H9 (cell line): Measurements from ENCODE around the gene TMCC1. TPM values are rescaled to one million over a fixed set of nuclear protein-coding genes. Genes with fewer than 3 reads are reported as not detected.

Experiments used
- DNase-seq: peaks from one replicate; pipeline ENCODE4 v3.0.0-alpha.2; 2017
- H2AFZ ChIP-seq: one replicate; pipeline ENCODE4 v1.6.1; 2013; ENCODE audit warnings: mild to moderate bottlenecking, low read length, control low read depth, moderate library complexity
- H2AK5ac ChIP-seq: 2 replicates; pipeline ENCODE4 v1.6.1; 2013; ENCODE audit warnings: low read length, control low read depth, mixed read lengths; ENCODE audit not compliant: insufficient read length
- H2BK120ac ChIP-seq: one replicate; pipeline ENCODE4 v1.6.1; 2013; ENCODE audit warnings: low read depth, mild to moderate bottlenecking, low read length, control low read depth, inconsistent platforms; ENCODE audit not compliant: poor library complexity, severe bottlenecking
- H2BK12ac ChIP-seq: 2 replicates; pipeline ENCODE4 v1.6.1; 2013; ENCODE audit warnings: low read length, control low read depth, mixed read lengths, low read depth; ENCODE audit not compliant: insufficient read length
- H2BK15ac ChIP-seq: 2 replicates; pipeline ENCODE4 v1.6.1; 2013; ENCODE audit warnings: low read depth, low read length, control low read depth
- H2BK20ac ChIP-seq: one replicate; pipeline ENCODE4 v1.6.1; 2013; ENCODE audit warnings: low read depth, mild to moderate bottlenecking, low read length, control low read depth, inconsistent platforms; ENCODE audit not compliant: poor library complexity, severe bottlenecking
- H2BK5ac ChIP-seq: 2 replicates; pipeline ENCODE4 v1.6.1; 2013; ENCODE audit warnings: low read length, control low read depth, mixed read lengths; ENCODE audit not compliant: insufficient read length
- H3K14ac ChIP-seq: 2 replicates; pipeline ENCODE4 v1.6.1; 2013; ENCODE audit warnings: low read length, control low read depth; ENCODE audit not compliant: insufficient read depth
- H3K18ac ChIP-seq: 2 replicates; pipeline ENCODE4 v1.6.1; 2013; ENCODE audit warnings: low read depth, mild to moderate bottlenecking, mixed read lengths, low read length, control low read depth; ENCODE audit not compliant: insufficient read length
- H3K23ac ChIP-seq: 2 replicates; pipeline ENCODE4 v1.6.1; 2013; ENCODE audit warnings: low read length, control low read depth, mixed read lengths, low read depth; ENCODE audit not compliant: insufficient read length
- H3K23me2 ChIP-seq: 2 replicates; pipeline ENCODE4 v1.6.1; 2013; ENCODE audit warnings: low read depth, mild to moderate bottlenecking, mixed read lengths, low read length, control low read depth; ENCODE audit not compliant: insufficient read length, poor library complexity, severe bottlenecking
- H3K27ac ChIP-seq: 2 replicates; pipeline ENCODE4 v1.5.1; 2013; ENCODE audit warnings: low read length, control low read depth, mixed read lengths, low read depth; ENCODE audit not compliant: insufficient read length
- H3K27me3 ChIP-seq: 2 replicates; pipeline ENCODE4 v1.6.1; 2013; ENCODE audit warnings: low read length, control low read depth, inconsistent platforms; ENCODE audit not compliant: insufficient read depth
- H3K4ac ChIP-seq: 2 replicates; pipeline ENCODE4 v1.6.1; 2013; ENCODE audit warnings: low read depth, mild to moderate bottlenecking, control low read depth, inconsistent platforms, low read length, moderate library complexity
- H3K4me1 ChIP-seq: 2 replicates; pipeline ENCODE4 v1.6.1; 2013; ENCODE audit warnings: low read length, control low read depth, inconsistent platforms; ENCODE audit not compliant: insufficient read depth
- H3K4me2 ChIP-seq: 2 replicates; pipeline ENCODE4 v1.6.1; 2013; ENCODE audit warnings: low read length, control low read depth, mixed read lengths; ENCODE audit not compliant: insufficient read length, insufficient read depth
- H3K56ac ChIP-seq: 2 replicates; pipeline ENCODE4 v1.6.1; 2013; ENCODE audit warnings: low read depth, mild to moderate bottlenecking, mixed read lengths, low read length, control low read depth; ENCODE audit not compliant: insufficient read length
- H3K79me1 ChIP-seq: 2 replicates; pipeline ENCODE4 v1.6.1; 2013; ENCODE audit warnings: low read depth, mild to moderate bottlenecking, moderate library complexity, low read length, control low read depth, inconsistent platforms; ENCODE audit not compliant: insufficient read depth, poor library complexity, severe bottlenecking
- H3K79me2 ChIP-seq: 2 replicates; pipeline ENCODE4 v1.6.1; 2013; ENCODE audit warnings: low read length, control low read depth, inconsistent platforms; ENCODE audit not compliant: insufficient read depth
- H3K9ac ChIP-seq: 2 replicates; pipeline ENCODE4 v1.6.1; 2013; ENCODE audit warnings: low read length, control low read depth, mixed read lengths; ENCODE audit not compliant: insufficient read length; ENCODE audit errors: extremely low read depth
- H3K9me3 ChIP-seq: one replicate; pipeline ENCODE4 v1.6.1; 2013; ENCODE audit warnings: low read depth, low read length, inconsistent platforms; ENCODE audit not compliant: control insufficient read depth
- H3T11ph ChIP-seq: one replicate; pipeline ENCODE4 v1.6.1; 2013; ENCODE audit warnings: mild to moderate bottlenecking, low read length, control low read depth, inconsistent platforms
- H4K20me1 ChIP-seq: one replicate; pipeline ENCODE4 v1.6.1; 2013; ENCODE audit not compliant: control insufficient read depth, insufficient read length, insufficient read depth
- H4K5ac ChIP-seq: 2 replicates; pipeline ENCODE4 v1.6.1; 2013; ENCODE audit warnings: low read depth, mild to moderate bottlenecking, mixed read lengths, low read length, control low read depth; ENCODE audit not compliant: insufficient read length
- H4K8ac ChIP-seq: replicated peaks from 2 replicates; pipeline ENCODE4 v1.6.1; 2013; ENCODE audit warnings: low read length, control low read depth, mixed read lengths, low read depth; ENCODE audit not compliant: insufficient read length
- H4K91ac ChIP-seq: 2 replicates; pipeline ENCODE4 v1.6.1; 2013; ENCODE audit warnings: low read depth, mild to moderate bottlenecking, moderate library complexity, mixed read lengths, low read length, control low read depth; ENCODE audit not compliant: insufficient read length
- H3K27ac Mint-ChIP-seq, 3 experiments: 2 replicates in 2 of 3; 3 replicates in 1 of 3; pipeline ENCODE4 v1.8.0; 2020 to 2021; ENCODE audit warnings: mixed read lengths in 3 of 3, mild to moderate bottlenecking in 1 of 3, moderate library complexity in 1 of 3
- H3K27me3 Mint-ChIP-seq: 2 replicates; pipeline ENCODE4 v1.8.0; 2021; ENCODE audit warnings: low read depth, mild to moderate bottlenecking, moderate library complexity, mixed read lengths
- H3K36me3 Mint-ChIP-seq, 3 experiments: 2 replicates in 2 of 3; 3 replicates in 1 of 3; pipeline ENCODE4 v1.8.0; 2020 to 2021; ENCODE audit warnings: low read depth in 3 of 3, mixed read lengths in 3 of 3; ENCODE audit not compliant: insufficient read depth in 1 of 3
- H3K4me1 Mint-ChIP-seq, 2 experiments: 2 replicates each; pipeline ENCODE4 v1.8.0; 2020; ENCODE audit warnings: mixed read lengths in 2 of 2
- H3K4me3 Mint-ChIP-seq, 2 experiments: 2 replicates in 1 of 2; 3 replicates in 1 of 2; pipeline ENCODE4 v1.8.0; 2020 to 2021; ENCODE audit warnings: mild to moderate bottlenecking in 2 of 2, mixed read lengths in 2 of 2, moderate library complexity in 1 of 2
- H3K9me3 Mint-ChIP-seq, 2 experiments: 2 replicates in 1 of 2; 3 replicates in 1 of 2; pipeline ENCODE4 v1.8.0; 2020; ENCODE audit warnings: mild to moderate bottlenecking in 2 of 2, mixed read lengths in 2 of 2, moderate library complexity in 1 of 2
- CTCF ChIP-seq: fragments of 200-600 bp; sonication (generic); conservative IDR thresholded peaks from 3 replicates; pipeline ENCODE4 v1.8.0; 2021; ENCODE audit warnings: antibody characterized with exemption, mild to moderate bottlenecking
- WGBS: extraction: QIAGEN DNeasy Blood & Tissue Kit; methylation state at CpG from one replicate; pipeline ENCODE4 v1.1.7; 2013; ENCODE audit warnings: missing lambda C conversion rate, low lambda C conversion rate, mixed read lengths; ENCODE audit not compliant: insufficient read length; ENCODE audit errors: extremely low coverage; 5-methylcytosine and 5-hydroxymethylcytosine counted together
- total RNA-seq: library from RNA; stranded (reverse); gene quantifications from 2 replicates; pipeline ENCODE4 v1.2.1, GENCODE V29; 2021

The TMCC1 gene
- total RNA-seq, 1 experiment from 2014 or later: 24.4 TPM

DNA sequence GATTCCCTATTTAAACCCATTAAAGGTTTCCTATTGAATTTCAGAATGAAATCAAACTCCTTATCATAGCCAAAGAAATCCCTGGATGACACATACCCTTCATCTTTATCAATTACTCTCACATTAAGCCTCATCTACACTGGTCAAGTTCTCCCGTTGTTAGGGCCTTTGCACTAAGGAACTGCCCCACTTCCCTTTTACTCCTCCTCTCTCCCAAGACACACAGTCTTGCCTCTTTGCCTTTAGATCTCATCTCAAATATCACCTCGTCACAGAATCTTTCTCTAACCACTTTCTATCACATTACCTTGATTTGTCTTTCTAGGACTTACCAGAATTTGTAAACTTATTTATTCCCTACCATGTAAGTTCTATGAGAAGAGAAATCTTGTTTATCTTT lies 117.6 kb downstream of the TMCC1 start:
- Histone ChIP-seq H3K9me3 (no peaks in the 10 kb centered on the region), H2BK12ac (no peak overlapping the region), H3K27ac (no peak overlapping the region), H2AK5ac (no peak overlapping the region), H4K91ac (no peak overlapping the region), H3K4me1 (no peaks in the 10 kb centered on the region), H3K4ac (no peak overlapping the region), H3K79me2 (no peaks in the 10 kb centered on the region), H3T11ph (no peak overlapping the region), H3K9ac (no peak overlapping the region), H4K20me1 (no peaks in the 10 kb centered on the region), H3K23me2 (no peaks in the 10 kb centered on the region), H3K14ac (no peak overlapping the region), H4K5ac (no peak overlapping the region), H2BK5ac (no peak overlapping the region), H3K18ac (no peak overlapping the region), H2AFZ (no peak overlapping the region), H3K23ac (no peak overlapping the region), H4K8ac (no peak overlapping the region), H2BK15ac (no peak overlapping the region), H2BK20ac (no peak overlapping the region), H3K56ac (no peak overlapping the region), H3K79me1 (no peaks in the 10 kb centered on the region), H2BK120ac (no peak overlapping the region), H3K27me3 (no peaks in the 10 kb centered on the region), H3K4me2 (no peak overlapping the region)
- H3K4me1 Mint-ChIP-seq: peaks cover 6 to 13% of the 10 kb centered on the region in 2 experiments; a peak in 3 of 4 replicates
- H3K36me3 Mint-ChIP-seq: peaks cover 0 to 5% (median 3%) of the 10 kb centered on the region in 3 experiments; a peak in 2 of 7 replicates
- no peak for DNase-seq
- H3K27me3 Mint-ChIP-seq: no peaks in the 10 kb centered on the region
- H3K9me3 Mint-ChIP-seq: no peaks in the 10 kb centered on the region
- WGBS: no CpG with 5 or more reads among the region's 2 CpGs
- H3K4me3 Mint-ChIP-seq: no peak overlapping the region
- TF ChIP-seq CTCF: no peak
- H3K27ac Mint-ChIP-seq: no peak overlapping the region
